RKO (cell line): ENCODE measurements around the gene KLHL34.

Experiments
- DNase-seq: peaks from one replicate; pipeline ENCODE4 v3.0.0-alpha.2; 2016; ENCODE audit warnings: low spot score

The KLHL34 gene, protein sequence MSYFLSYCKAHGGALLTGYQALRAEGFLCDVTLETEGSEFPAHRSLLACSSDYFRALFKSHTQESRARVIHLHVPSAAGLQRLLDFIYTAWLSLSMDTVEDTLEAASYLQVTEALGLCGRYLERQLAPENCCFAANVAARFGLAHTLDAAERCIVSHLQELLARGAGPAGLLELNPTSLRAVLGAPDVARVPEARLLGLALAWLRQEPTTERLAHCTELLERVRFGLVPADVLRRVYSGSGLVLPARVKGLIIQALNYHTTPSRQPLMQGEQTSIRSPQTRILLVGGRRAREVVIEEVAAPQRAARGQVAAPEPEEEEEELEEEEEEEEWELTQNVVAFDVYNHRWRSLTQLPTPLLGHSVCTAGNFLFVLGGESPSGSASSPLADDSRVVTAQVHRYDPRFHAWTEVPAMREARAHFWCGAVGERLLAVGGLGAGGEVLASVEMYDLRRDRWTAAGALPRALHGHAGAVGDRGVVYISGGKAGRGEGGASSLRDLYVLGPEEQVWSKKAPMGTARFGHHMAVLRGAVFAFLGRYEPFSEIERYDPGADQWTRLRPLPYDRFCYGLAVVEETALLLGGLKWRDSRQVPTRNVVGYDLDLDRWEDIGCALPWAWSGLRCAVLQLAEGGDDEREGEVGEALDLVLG

DNA sequence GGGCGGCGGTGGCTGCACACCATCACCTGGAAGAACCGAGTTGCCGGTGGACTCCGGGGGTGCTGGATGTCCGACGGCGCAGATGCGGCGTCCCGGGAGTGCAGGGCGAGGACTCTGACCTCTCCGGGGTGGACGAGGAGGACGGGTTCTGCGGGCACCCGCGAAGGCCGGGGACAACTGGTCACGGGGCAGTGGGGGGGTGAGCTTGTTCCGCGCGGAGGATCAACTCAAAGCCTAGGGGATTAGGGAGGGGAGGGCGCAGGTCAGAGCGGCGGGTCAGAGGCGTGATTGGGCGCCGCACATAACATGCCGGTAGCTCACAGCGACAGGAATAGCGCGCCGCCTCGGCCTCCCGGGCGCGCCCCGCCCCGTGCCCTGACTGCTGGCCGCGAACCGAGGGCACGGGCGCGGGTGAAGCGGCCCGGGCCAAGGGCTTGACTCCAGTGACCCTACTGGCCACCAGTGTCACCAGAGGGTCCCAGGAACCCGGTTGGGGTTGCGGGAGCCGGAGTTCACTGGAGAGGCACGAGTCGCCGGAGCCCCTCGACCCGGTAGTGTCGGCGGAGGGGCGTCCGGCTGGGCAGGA is at the start of gene KLHL34:
Gene KLHL34 (minus strand): TSS at position 179 of the 586 bp plus-strand sequence. CDS start 542 bp downstream, outside the sequence.
- DNase-seq: no peak

DNA sequence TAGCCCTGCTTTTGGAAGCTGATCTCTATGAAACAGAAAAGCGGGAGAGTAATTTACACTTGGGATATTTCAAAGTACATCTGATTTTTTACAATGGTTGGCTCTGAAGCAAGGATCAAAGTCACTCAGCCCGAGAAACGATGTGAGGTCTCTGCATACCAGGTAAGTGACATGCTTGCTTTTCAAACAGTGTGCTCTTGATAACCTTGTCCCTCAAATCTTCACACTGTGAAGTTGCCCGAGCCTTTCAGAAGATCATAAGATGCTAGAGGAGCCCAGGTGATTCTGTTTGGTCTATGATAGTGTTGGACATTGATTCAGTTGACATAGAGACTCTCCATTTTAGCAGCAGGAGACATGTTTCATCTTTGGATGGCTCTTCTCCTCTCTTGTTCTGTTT is 47.1 kb upstream of the KLHL34 start:
- DNase-seq: no peak

DNA sequence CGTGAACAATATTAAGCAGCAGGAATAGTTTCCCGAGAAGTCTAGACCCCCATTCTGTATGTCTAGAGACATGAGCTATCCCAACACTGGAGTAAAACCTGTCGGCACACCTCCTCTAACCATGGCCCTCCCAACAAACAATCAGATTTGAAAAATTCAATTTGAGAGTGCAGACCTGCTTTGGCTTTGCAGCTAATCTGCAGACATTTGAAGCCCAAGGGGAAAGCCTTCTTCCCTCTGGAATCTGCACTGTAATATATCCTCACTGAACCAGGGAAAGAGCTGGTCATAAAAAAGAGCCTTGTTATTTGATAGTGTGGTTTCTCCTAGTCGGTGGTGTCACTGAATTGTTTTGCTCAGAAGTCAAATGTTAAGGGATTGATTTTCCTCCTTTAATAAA is 44.6 kb upstream of the KLHL34 start:
- no peak for DNase-seq

DNA sequence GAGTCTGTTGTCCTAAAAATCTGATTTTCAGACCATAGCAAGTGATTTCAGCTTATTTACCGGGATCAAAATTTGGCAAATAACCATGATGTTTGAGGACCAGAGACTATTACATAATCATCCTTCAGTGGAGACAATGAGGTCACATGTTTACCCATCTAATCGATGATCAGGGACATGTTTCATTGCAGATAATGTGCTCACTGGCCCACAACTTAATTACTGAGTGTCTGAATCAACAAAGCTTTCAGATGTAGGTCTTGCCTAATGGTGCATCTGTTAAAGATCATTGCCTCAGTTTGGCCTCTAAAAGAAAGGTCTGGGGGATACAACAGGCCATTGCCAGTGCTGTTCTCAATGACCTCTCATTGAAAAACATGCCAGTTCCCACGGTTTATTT is 42.8 kb upstream of the KLHL34 start:
- DNase-seq: no peak

DNA sequence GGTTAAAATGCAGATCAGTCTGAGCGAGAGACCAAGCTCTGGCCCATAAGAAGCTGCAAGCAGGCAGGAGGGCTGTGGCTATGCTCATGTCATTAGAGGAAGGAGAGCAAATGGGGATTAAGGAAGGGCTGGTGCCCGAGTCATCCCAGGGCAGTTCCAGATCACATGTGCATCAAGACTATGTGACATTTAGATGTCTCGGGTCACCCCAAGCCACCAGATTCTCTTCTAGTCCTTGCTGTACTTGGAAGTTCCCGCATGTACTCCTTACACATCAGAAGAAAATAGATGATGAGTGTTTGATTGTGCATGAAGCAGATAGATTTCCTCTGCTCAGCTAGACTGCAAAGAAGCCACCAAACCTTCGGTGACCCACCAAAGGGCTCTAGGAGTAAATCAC is 42.1 kb upstream of the KLHL34 start:
- no peak for DNase-seq

DNA sequence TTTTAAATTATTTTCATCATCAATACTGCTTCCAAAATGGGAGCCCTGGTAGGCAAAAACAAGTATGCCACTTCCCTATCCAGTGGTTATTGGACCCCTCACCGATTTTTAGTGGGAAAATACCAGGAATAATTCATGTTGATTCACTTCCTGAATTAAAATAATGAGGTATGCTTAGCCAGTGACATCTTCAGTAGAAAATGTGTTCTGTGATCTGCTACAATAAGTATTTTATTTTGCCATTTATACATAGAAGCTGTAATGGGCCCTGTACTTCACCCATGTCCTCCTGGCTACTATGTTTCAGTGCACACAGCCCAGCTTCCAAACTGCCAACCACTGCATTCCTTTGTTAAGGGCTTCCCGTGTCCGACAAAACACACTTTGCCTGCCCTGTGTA is 41.0 kb upstream of the KLHL34 start:
- DNase-seq: no peak

DNA sequence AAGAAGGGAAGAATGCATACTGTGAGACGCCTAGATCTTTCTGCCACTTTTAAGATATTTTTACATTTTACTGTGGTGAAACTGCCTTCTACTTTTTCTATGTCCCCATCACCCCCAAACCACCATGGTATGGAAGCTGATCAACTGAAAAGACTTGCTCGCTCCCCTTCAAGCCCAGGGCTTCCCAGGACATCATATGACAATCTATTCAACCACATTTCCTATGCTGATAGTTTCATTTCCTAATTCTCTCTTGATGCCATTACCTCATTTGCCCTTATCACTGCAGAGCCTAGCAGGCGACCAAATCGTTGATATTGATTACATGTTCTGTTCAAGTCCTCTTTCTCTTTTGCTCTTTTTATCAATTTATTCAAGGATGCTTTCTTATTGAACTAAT is 40.1 kb upstream of the KLHL34 start:
- no peak for DNase-seq

DNA sequence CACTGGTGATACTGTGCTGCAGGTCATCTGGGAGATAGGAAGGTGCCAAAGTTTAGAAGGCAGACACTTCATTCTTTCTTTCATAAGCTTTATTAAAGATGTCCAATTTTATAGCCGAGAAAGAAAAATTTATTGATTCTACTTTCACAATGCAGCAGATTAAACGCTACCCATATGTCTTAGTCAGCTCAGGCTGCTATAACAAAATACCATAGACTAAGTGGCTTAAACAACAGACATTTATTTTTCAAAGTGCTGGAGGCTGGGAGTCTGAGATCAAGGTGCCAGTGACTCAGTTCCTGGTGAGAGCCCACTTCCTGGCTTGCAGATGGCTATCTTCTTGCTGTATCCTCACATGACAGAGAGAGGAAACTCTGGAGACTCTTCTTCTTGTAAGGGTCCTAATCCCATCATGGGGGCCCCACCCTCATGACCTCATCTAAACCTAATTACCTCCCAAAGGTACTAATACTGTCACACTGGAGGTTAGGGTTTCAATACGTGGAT is 33.4 kb upstream of the KLHL34 start:
- peak; percentile 2 for DNase-seq

DNA sequence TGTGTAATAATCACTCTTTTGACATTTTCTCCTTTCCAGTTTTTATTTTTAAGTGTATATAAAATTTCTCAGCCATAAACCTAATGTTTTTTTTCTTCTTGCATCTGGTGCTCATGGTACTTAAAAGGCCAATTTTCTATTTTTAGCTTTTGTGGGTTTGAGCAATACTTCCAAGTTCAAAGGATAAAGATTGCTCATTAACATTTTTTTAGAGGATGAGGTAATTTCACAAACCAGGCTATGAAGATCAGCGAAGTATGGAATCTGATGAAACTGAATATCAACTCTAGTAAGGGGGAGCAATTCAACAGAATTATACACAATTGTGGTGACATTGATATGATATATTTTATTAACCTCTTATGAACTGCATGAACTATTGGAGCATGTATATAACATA is 25.8 kb upstream of the KLHL34 start:
- DNase-seq: no peak

DNA sequence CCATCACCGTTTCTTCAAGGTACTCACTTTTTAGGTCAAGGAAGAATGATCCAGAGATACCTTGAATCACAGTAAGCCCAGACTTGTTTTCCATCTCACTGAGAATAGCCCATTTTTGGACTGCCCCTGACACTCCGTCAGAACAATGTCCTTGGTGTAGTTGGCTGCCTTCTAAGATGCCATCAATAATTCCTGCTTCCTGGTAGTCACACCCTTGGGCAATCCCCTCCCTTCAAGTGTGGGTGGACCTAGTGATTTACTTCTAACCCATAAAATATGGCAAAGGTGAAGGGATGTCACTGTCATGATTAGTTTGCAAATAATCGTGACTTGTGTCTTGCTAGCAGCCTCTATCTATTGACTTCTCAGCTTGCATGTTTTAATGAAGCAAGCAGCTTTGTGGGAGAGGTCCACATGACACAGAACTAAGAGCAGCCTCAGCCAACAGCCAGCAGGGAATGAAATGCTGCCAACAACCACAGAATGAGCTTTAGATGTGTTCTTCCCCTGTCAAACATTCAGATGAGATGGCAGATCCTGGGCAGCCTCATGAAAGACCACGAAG is 20.0 kb upstream of the KLHL34 start:
- DNase-seq: no peak

DNA sequence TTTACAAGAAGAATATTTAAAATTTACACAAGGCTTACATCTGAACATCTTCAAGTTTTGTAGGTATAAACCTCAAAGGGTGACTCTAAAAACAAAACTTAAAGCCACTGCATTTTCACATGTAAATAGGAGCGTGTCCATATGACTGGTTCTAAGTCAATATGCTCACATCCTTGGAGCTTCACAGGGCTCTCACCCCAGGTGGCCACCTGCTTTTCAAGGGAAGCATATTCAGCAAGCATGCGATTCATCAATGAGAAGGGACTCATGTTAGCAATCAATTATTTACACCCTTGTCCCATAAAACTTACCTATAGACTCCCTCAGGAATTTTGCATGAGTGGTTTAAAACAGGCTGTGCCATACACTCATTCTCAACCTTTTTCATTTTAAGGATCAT is 17.8 kb upstream of the KLHL34 start:
- DNase-seq: no peak

DNA sequence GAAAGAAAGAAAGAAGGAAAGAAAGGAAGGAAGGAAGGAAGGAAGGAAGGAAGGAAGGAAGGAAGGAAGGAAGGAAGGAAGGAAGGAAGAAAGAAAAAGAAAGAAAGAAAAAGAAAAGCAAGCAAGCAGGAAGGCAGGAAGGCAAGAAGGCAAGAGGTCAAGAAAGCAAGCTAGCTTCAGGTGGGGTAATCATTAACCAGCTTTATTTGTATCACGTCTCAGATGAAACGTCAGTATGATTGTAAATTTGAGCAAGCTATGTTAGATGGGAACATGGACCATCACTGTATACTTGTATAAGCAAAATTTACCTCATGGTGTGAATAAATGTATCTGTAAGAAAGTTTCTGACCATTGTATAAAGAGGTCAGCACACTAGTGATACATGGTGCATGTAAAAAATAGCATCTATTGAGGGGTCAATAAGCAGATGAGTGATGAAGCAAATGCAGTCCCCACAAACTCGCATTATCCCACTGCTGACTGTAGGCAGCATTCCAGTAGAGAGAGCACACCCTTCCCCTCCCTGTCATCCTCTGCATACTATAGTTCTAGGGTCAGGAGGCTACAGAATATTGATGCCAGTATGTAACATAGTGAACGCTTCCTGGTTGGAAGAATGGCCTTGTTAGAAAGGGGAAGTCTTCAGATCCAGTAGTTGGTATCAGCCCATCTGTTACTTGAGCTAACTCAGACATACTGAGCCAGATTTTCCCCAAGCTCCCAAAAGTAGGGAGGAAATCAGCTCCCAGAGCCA is 16.5 kb upstream of the KLHL34 start:
- DNase-seq: no peak

DNA sequence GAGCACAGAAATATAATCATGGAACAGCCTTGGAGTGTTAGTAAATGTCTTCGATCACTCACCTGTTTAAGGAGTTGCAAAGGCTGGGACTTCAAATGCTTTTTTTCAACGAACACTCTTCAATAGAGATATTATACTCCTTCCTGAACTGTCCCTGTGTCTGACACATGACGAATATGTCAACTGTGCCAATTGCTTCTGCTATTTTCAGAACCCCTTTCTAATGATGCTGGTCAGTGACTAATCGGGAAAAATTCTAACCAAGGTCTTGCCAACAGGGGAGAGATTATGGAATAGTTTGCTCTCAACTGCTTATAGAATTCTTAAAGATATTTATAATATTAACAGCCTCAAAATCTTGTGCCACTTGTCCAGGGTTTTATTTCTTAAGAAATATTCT is 8.5 kb upstream of the KLHL34 start:
- no peak for DNase-seq

DNA sequence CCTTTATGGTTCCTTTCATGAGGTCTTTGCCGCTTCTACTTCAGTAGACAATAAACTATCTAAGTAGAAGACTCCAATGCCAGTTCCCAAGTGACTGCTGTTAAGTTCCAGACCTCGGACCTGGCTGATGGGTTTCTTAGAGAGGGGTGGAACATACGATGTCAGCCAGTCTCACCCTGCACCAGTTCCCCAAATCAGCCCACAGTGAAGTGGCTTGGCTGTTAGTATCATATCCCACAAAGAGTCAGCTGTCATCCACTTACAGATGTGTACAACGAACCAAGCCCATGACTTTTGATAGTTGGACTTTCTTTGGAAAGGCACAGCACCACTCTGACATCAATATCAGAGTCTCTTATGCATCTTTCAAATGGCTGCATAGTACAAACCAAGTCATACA is 8.1 kb upstream of the KLHL34 start:
- no peak for DNase-seq

DNA sequence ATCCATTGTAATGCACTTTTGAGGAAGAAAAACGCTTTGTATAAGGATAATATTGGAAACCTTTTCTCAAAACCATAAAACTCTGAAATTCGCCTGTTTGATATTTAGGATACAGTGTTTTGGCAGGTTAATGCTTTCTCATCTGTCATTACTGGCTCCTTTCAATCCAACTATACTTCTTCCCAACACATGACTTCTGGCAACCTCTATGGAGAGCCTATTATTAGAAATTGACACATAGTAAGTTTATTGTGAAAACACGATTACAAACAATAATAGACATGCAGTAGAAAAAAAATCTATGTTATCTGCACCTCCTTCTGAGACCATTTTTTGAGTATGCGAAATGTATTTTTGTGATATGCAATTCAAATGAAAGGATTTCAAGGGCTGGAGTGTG is 4.6 kb upstream of the KLHL34 start:
- no peak for DNase-seq

DNA sequence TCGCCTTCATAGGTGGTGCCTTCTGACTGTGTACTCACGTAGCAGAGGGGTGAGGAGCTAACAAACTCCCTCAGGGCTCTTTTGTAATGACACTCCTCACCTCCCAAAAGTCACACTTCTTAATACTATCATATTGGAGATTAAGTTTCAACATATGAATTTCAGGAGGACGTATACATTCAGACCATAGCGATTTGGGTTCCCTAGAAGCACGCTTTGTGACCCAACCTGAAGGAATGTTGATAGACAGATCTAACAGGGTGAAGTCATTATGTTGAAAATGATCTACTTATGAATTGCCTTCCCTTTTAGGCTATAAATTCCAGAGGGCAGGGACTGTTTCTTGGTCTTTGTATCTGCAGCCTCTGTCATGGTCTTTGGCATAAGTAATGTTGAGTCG is 3.2 kb upstream of the KLHL34 start:
- no peak for DNase-seq

DNA sequence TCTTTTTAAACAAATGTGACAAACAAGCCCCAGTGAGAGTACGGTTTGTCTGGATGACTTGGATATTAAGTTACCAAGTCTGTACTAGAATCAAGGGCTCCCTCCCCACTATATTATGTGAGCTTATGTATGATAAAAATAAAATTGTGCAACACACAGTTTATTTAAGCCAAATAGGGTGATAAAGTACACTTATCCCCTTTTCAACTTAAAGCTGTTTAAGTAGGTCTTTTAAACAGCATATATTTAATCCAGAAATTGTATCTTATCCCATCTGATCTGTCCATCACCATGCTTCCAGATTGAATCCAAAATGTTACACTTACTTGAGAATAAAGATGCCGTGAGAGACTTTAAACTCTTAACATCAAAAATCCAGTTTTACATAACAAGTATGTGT is 2.0 kb upstream of the KLHL34 start:
- no peak for DNase-seq

DNA sequence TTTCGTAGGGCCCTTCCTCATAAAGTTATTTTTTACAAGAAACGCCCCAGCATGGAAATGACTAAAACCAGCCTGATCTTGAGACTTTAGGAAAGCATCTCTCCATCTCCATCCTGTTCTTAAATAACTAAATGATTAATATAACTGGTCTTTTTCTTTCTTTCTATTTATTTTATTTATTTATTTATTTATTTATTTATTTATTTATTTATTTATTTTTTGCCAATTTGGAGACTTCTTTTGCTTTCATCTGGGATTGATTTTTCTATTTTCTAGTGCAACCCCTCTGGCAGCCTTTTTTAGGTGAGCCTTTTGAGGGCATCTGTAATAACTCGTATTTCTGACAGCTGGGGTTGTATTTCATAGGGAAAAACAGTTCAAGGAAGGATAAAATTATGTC is 1.2 kb upstream of the KLHL34 start:
- no peak for DNase-seq

DNA sequence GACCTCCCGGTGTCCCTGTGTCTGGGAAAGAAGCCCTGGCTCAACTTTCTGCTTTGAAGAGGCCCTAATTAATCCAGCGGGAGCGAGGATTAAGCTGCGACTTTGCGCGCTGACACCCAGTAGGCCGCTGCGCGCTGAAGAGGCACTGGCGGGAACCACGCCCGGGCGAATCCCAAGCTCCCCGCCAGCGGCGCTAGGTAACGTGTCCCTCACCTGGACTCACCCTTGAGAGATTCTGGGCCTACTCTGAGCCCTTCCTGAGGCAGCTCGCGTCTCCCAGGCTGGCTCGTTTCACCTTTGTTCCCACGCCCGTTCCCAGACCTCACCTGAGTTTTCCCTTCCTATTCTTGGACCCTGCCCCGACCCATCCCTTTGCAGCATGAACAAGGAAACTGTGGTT is 616 bp upstream of the KLHL34 start:
- DNase-seq: no peak

DNA sequence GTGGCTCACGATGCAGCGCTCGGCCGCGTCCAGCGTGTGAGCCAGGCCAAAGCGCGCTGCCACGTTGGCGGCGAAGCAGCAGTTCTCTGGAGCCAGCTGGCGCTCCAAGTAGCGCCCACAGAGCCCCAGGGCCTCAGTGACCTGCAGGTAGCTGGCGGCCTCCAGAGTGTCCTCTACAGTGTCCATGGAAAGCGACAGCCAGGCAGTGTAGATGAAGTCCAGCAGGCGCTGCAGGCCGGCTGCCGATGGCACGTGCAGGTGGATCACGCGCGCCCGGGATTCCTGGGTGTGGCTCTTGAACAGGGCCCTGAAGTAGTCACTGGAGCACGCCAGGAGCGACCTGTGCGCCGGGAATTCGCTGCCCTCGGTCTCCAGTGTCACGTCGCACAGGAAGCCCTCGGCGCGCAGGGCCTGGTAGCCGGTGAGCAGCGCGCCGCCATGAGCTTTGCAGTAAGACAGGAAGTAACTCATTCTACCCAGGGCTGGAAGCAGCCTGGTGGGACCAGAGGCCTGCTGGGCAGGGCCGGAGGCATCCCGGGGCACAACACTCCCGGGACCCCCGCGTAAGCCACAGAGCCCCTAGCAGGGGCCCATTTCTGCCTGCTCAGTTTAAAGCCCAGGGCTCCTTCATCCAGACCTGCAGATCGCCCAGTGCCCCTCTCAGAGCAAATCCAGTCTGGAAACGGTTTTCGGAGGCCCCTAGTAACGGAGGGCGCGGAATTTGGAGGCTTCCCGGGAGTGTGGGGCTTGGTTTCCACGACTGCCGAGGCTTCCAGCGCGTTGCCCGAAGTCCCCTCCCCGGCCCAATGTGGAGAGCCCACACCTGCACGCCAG is 595 bp downstream of the KLHL34 start:
- DNase-seq: no peak

DNA sequence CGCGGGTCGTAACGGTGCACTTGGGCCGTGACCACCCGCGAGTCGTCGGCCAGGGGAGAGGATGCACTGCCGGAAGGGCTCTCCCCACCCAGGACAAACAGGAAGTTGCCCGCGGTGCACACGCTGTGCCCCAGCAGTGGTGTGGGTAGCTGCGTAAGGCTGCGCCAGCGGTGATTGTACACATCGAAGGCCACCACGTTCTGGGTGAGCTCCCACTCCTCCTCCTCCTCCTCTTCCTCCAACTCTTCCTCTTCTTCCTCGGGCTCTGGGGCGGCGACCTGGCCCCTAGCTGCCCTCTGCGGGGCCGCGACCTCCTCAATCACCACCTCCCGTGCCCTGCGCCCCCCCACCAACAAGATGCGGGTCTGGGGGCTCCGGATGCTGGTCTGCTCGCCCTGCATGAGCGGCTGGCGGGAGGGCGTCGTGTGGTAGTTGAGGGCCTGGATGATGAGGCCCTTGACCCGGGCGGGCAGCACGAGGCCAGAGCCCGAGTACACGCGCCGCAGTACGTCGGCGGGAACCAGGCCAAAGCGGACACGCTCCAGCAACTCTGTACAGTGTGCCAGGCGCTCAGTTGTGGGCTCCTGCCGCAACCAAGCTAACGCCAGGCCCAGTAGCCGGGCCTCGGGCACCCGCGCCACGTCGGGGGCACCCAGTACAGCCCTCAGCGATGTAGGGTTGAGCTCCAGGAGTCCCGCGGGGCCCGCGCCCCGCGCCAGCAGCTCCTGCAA is 1.4 kb downstream of the KLHL34 start:
- DNase-seq: no peak
